HG03457 (cell line): ENCODE results near the gene ASCC3.

Experiments
- ATAC-seq: cut with Tn5 transposase; IDR thresholded peaks from one replicate; pipeline ENCODE4 v1.9.1; 2021; ENCODE audit warnings: moderate number of reproducible peaks; ENCODE audit not compliant: unreplicated experiment

The ASCC3 gene

GRCh38 chr6:100730001-100730980 is 150.8 kb downstream of the ASCC3 start:
- no peak for ATAC-seq

GRCh38 chr6:100726666-100727065 is 154.5 kb downstream of the ASCC3 start:
- ATAC-seq, result no peak

- ATAC-seq, result no peak
These were observed 156.4 kb downstream of the ASCC3 start for GRCh38 chr6:100724696-100725095.

- ATAC-seq, result no peak
These were observed 156.9 kb downstream of the ASCC3 start for GRCh38 chr6:100724222-100724621.

- ATAC-seq, result no peak
These were observed 159.9 kb downstream of the ASCC3 start for GRCh38 chr6:100721256-100721655.

GRCh38 chr6:100719883-100720682 is 161.0 kb downstream of the ASCC3 start:
- ATAC-seq, result no peak

GRCh38 chr6:100712997-100713396 is 168.1 kb downstream of the ASCC3 start:
- ATAC-seq, result no peak

- no peak for ATAC-seq
These were observed 174.6 kb downstream of the ASCC3 start for GRCh38 chr6:100706491-100706890.

GRCh38 chr6:100704961-100705360 is 176.2 kb downstream of the ASCC3 start:
- ATAC-seq, result no peak

GRCh38 chr6:100701728-100702127 is 179.4 kb downstream of the ASCC3 start:
- ATAC-seq, result no peak

- ATAC-seq, result no peak
These were observed 181.1 kb downstream of the ASCC3 start for GRCh38 chr6:100700009-100700408.

GRCh38 chr6:100695445-100695844 is 185.7 kb downstream of the ASCC3 start:
- ATAC-seq, result no peak

GRCh38 chr6:100693249-100693927 is 187.7 kb downstream of the ASCC3 start:
- no peak for ATAC-seq

- ATAC-seq, result no peak
These were observed 189.2 kb downstream of the ASCC3 start for GRCh38 chr6:100691972-100692371.

- no peak for ATAC-seq
These were observed 194.9 kb downstream of the ASCC3 start for GRCh38 chr6:100686216-100686615.

GRCh38 chr6:100685747-100686146 is 195.4 kb downstream of the ASCC3 start:
- ATAC-seq, result no peak

- ATAC-seq, result no peak
These were observed 201.0 kb downstream of the ASCC3 start for GRCh38 chr6:100680163-100680562.

GRCh38 chr6:100678027-100678426 is 203.1 kb downstream of the ASCC3 start:
- ATAC-seq, result no peak

GRCh38 chr6:100677240-100677639 is 203.9 kb downstream of the ASCC3 start:
- ATAC-seq, result no peak

GRCh38 chr6:100673641-100674040 is 207.5 kb downstream of the ASCC3 start:
- ATAC-seq, result no peak

- no peak for ATAC-seq
These were observed 209.4 kb downstream of the ASCC3 start for GRCh38 chr6:100671740-100672139.
